Natural killer cell (primary cell): ENCODE results near the gene RPAP2. TPM values are rescaled to one million over a fixed set of nuclear protein-coding genes. Genes with fewer than 3 reads are reported as not detected.

Experiments
- ATAC-seq, 3 donors: fragments of 150-1000 bp in 2 of 3; fragments of 200-7000 bp in 1 of 3; cut with Tn5 transposase; 1 replicate in 1 of 3; 2 replicates in 2 of 3; pipeline ENCODE4 v1.10.0; 2021; ENCODE audit warnings: mild to moderate bottlenecking in 2 of 3, moderate library complexity in 2 of 3
- DNase-seq, 2 donors: peaks; one replicate each; pipeline versions ENCODE4 v3.0.0 to v3.0.0-alpha.2; 2013 to 2021; ENCODE audit warnings: mixed read lengths in 1 of 2
- H3K27ac ChIP-seq: one replicate; pipeline ENCODE4 v1.5.1; 2013; ENCODE audit warnings: mild to moderate bottlenecking, low read length
- H3K27me3 ChIP-seq: one replicate; pipeline ENCODE4 v1.6.1; 2013; ENCODE audit warnings: low read length; ENCODE audit not compliant: control insufficient read depth, insufficient read depth
- H3K36me3 ChIP-seq: one replicate; pipeline ENCODE4 v1.6.1; 2013; ENCODE audit warnings: low read length; ENCODE audit not compliant: control insufficient read depth, insufficient read depth
- H3K4me1 ChIP-seq: one replicate; pipeline ENCODE4 v1.6.1; 2013; ENCODE audit warnings: low read length; ENCODE audit not compliant: control insufficient read depth, insufficient read depth
- H3K4me3 ChIP-seq: one replicate; pipeline ENCODE4 v1.5.1; 2013; ENCODE audit warnings: low read length
- H3K9me3 ChIP-seq: one replicate; pipeline ENCODE4 v1.6.1; 2013; ENCODE audit warnings: low read length; ENCODE audit not compliant: control insufficient read depth, insufficient read depth
- H3K27ac Mint-ChIP-seq, 2 donors: one replicate each; pipeline ENCODE4 v1.8.0; 2022; ENCODE audit warnings: mild to moderate bottlenecking in 2 of 2, mixed read lengths in 2 of 2, moderate library complexity in 1 of 2
- H3K27me3 Mint-ChIP-seq, 2 donors: one replicate each; pipeline ENCODE4 v1.8.0; 2022; ENCODE audit warnings: low read depth in 2 of 2, mixed read lengths in 2 of 2
- H3K36me3 Mint-ChIP-seq: one replicate; pipeline ENCODE4 v1.8.0; 2022; ENCODE audit warnings: mixed read lengths
- H3K4me1 Mint-ChIP-seq, 2 donors: one replicate each; pipeline ENCODE4 v1.8.0; 2022; ENCODE audit warnings: mixed read lengths in 2 of 2
- H3K4me3 Mint-ChIP-seq: one replicate; pipeline ENCODE4 v1.8.0; 2022; ENCODE audit warnings: mild to moderate bottlenecking, moderate library complexity, mixed read lengths
- H3K9me3 Mint-ChIP-seq, 2 donors: one replicate each; pipeline ENCODE4 v1.8.0; 2022; ENCODE audit warnings: mixed read lengths in 2 of 2
- CTCF ChIP-seq: fragments of 200-600 bp; IDR thresholded peaks from one replicate; pipeline ENCODE4 v1.8.0; 2022; ENCODE audit warnings: antibody characterized with exemption
- WGBS: methylation state at CpG from one replicate; pipeline ENCODE4 v1.1.7; 2013; ENCODE audit warnings: missing lambda C conversion rate; ENCODE audit not compliant: insufficient coverage; 5-methylcytosine and 5-hydroxymethylcytosine counted together
- intact Hi-C: fragments of 100-400 bp; cut with micrococcal nuclease; formaldehyde crosslinking; loops from one replicate; pipeline ENCODE4 v1.14.2; 2022
- total RNA-seq, 4 donors: library from RNA; stranded (reverse); fragments of 120-200 nt in 1 of 4; gene quantifications; one replicate each; pipeline versions ENCODE4 v1.2.3 to v1.2.4, GENCODE V29; 2013 to 2022

The RPAP2 gene
- total RNA-seq, 3 donors from 2014 or later (not counting 1 experiment from before 2014, with no cell fraction given): 39.4 to 45.7 (median 39.8) TPM

DNA sequence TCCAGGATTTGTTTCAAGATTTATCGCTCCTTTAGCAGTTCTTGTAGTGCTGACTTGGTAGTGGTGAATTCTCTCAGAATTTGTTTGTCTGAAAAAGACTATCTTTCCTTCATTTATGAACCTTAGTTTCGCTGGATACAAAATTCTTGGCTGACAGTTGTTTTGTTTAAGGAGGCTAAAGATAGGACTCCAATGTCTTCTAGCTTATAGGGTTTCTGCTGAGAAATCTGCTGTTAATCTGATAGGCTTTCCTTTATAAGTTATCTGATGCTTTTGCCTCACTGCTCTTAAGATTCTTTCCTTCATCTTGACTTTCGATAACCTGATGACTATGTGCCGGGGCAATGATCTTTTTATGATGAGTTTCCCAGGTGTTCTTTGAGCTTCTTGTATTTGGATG lies 28.9 kb downstream of the RPAP2 start:
- peaks cover 4% of the 10 kb centered on the region for H3K9me3 ChIP-seq
- no peaks in the 10 kb centered on the region for H3K4me1 ChIP-seq
- Mint-ChIP-seq H3K27me3 (no peaks in the 10 kb centered on the region), H3K36me3 (peaks cover 40% of the 10 kb centered on the region), H3K9me3 (peaks cover 5 to 8% of the 10 kb centered on the region in 2 donors), H3K27ac (peak overlapping the region in 1 of 2 donors; percentile 49), H3K4me3 (no peak overlapping the region), H3K4me1 (peaks cover 11 to 17% of the 10 kb centered on the region in 2 donors)
- H3K27ac ChIP-seq: no peak overlapping the region
- TF ChIP-seq CTCF: no peak
- no peak overlapping the region for H3K4me3 ChIP-seq
- intact Hi-C loops: no loop called here
- 94% methylated on average over 2 of the region's 4 CpGs for WGBS
- peaks cover 16% of the 10 kb centered on the region for H3K36me3 ChIP-seq
- no peak for ATAC-seq
- no peak for DNase-seq
- no peaks in the 10 kb centered on the region for H3K27me3 ChIP-seq

DNA sequence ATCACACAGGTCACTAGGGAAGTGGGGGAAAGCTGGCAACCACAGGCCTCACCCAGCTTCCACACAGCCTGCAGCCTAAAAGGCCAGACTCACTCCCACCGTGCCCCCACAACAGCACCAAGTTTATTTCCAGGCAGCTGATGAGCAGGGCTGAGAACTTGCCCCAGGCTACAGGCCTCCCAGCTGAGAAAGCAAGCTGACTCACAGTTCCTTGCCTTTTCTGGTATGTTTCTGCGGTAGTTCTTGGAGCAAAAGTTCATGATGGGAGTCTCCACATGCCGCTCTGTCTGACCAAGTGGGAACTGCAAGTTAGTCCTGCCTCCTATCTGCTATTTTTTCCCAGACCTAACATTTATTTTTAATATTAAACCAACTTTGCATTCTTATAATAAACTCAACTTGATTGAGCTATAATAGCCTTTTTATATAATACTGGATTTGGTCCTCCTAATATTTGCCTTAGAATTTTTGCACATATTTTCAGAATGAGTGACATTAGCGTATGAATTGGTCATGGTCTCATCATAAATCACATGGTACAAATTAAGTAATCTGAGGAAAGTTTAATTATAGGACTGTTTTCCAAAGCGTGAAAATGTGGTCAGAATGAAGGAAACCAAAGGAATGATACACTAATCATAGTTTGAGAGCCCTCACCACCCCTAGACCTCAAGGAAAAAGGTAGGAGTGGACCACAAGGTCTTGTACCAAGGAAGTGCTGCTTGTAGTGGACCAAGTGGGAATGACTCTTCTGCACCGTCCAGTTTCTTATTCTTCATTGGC lies 30.7 kb downstream of the RPAP2 start:
- no peak for TF ChIP-seq CTCF
- Mint-ChIP-seq H3K9me3 (peaks cover 5 to 8% of the 10 kb centered on the region in 2 donors), H3K4me3 (no peak overlapping the region), H3K27ac (no peak overlapping the region), H3K27me3 (no peaks in the 10 kb centered on the region), H3K4me1 (peaks cover 5 to 17% of the 10 kb centered on the region in 2 donors), H3K36me3 (peaks cover 26% of the 10 kb centered on the region)
- Histone ChIP-seq H3K36me3 (peaks cover 7% of the 10 kb centered on the region), H3K4me3 (no peak overlapping the region), H3K27me3 (no peaks in the 10 kb centered on the region), H3K4me1 (no peaks in the 10 kb centered on the region), H3K27ac (no peak overlapping the region), H3K9me3 (peaks cover 4% of the 10 kb centered on the region)
- WGBS: 94% methylated on average over 5 of the region's 6 CpGs
- DNase-seq (no peak), ATAC-seq (no peak)
- intact Hi-C loops: no loop called here

GRCh38 chr1:92333668-92334067 lies 34.8 kb downstream of the RPAP2 start:
- TF ChIP-seq CTCF: no peak
- Histone ChIP-seq H3K27ac (no peak overlapping the region), H3K36me3 (peaks cover 18% of the 10 kb centered on the region), H3K4me1 (no peaks in the 10 kb centered on the region), H3K27me3 (no peaks in the 10 kb centered on the region), H3K4me3 (no peak overlapping the region), H3K9me3 (no peaks in the 10 kb centered on the region)
- Mint-ChIP-seq H3K27ac (no peak overlapping the region), H3K4me3 (no peak overlapping the region), H3K9me3 (no peaks in the 10 kb centered on the region), H3K36me3 (peaks cover 3% of the 10 kb centered on the region), H3K4me1 (peaks cover 5 to 17% of the 10 kb centered on the region in 2 donors), H3K27me3 (no peaks in the 10 kb centered on the region)
- 27% methylated on average over 2 of the region's 3 CpGs for WGBS
- intact Hi-C loops: no loop called here
- ATAC-seq: no peak
- no peak for DNase-seq

DNA sequence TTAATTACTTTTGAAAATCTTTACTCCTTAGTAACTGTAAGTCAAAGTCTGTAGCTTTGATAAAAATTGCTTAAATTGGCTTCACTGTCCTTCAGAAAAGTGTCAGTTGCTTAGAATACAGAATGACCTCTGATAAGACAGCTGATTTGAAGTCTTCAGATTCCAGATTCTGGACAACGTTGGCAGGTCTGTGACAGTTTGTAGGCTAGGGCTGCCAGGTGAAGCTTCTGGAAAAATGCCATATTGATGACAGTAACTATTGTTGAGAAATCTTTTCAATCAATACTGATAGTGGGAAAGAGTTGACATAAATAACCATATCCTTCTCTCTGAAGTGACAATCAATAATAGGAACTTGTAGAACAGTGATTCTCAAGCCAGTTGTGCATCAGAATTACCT lies 41.3 kb downstream of the RPAP2 start:
- H3K27me3 ChIP-seq: no peaks in the 10 kb centered on the region
- no peaks in the 10 kb centered on the region for H3K9me3 ChIP-seq
- H3K27ac ChIP-seq: no peak overlapping the region
- H3K4me3 ChIP-seq: no peak overlapping the region
- H3K4me1 Mint-ChIP-seq: no peaks in the 10 kb centered on the region
- intact Hi-C loops: no loop called here
- no peak overlapping the region for H3K4me3 Mint-ChIP-seq
- H3K36me3 Mint-ChIP-seq: peaks cover 12% of the 10 kb centered on the region
- no peak for TF ChIP-seq CTCF
- 90% methylated on average over 1 of the region's 1 CpG for WGBS
- no peaks in the 10 kb centered on the region for H3K9me3 Mint-ChIP-seq
- DNase-seq (no peak), ATAC-seq (no peak)
- H3K36me3 ChIP-seq: peaks cover 31% of the 10 kb centered on the region
- no peaks in the 10 kb centered on the region for H3K27me3 Mint-ChIP-seq
- no peaks in the 10 kb centered on the region for H3K4me1 ChIP-seq
- H3K27ac Mint-ChIP-seq: no peak overlapping the region
